HAP-1 (cell line): ENCODE results near the gene RAF1.

ENCODE experiments used
- DNase-seq, 2 experiments: peaks; one replicate each; pipeline ENCODE4 v3.0.0-alpha.2; 2016 to 2020; ENCODE audit warnings: low spot score in 2 of 2
- H3K27me3 ChIP-seq: fragments of 250-450 bp; sonication (Bioruptor Pico); 2 replicates; pipeline ENCODE4 v1.5.1; 2020; ENCODE audit warnings: low read depth, mild to moderate bottlenecking, moderate library complexity
- H3K36me3 ChIP-seq: fragments of 250-450 bp; sonication (Bioruptor Pico); replicated peaks from 2 replicates; pipeline ENCODE4 v1.5.1; 2020; ENCODE audit warnings: mild to moderate bottlenecking
- H3K4me1 ChIP-seq: fragments of 250-450 bp; sonication (Bioruptor Pico); 2 replicates; pipeline ENCODE4 v1.5.1; 2020; ENCODE audit warnings: mild to moderate bottlenecking
- H3K4me3 ChIP-seq: fragments of 250-450 bp; sonication (Bioruptor Pico); 2 replicates; pipeline ENCODE4 v1.5.1; 2020; ENCODE audit warnings: mild to moderate bottlenecking, moderate library complexity
- H3K9me3 ChIP-seq: fragments of 250-450 bp; sonication (Bioruptor Pico); 2 replicates; pipeline ENCODE4 v1.5.1; 2020; ENCODE audit warnings: mild to moderate bottlenecking, moderate library complexity
- in situ Hi-C: fragments of 300-500 bp; cut with MboI; formaldehyde crosslinking; loops from 3 replicates; pipeline ENCODE4 v1.14.3; 2020; ENCODE audit warnings: low sequenced_read_pairs, inconsistent platforms, mixed read lengths

RAF1 gene

GRCh38 chr3:12568747-12569146 lies 95.2 kb downstream of the RAF1 start:
- in situ Hi-C loops: no loop called here
- Histone ChIP-seq H3K4me3 (no peak overlapping the region), H3K9me3 (peaks cover 3% of the 10 kb centered on the region; the same call in 1 of the 2 replicates), H3K36me3 (peaks cover 37% of the 10 kb centered on the region), H3K4me1 (peaks cover 12% of the 10 kb centered on the region), H3K27me3 (no peaks in the 10 kb centered on the region)
- DNase-seq: no peak

DNA sequence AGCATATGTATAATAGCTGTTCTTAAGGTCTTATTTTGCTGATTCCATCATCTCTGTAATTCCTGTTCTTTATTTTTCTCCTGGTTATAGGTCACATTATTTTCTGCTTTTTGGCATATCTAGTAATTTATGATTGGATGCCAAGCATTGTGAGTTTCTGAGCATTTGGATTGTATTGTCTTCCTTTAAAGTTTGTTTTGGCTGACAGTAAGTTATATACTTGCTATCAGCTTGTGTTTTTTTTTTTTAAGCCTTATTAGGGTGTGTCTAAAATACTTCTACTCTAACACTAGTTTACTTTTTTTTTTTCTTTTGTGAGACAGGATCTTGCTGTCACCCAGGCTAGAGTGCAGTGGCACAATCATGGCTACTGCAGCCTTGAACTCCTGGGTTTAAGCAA lies 96.9 kb downstream of the RAF1 start:
- Histone ChIP-seq H3K4me3 (no peak overlapping the region), H3K4me1 (peaks cover 23% of the 10 kb centered on the region), H3K27me3 (no peaks in the 10 kb centered on the region), H3K9me3 (peaks cover 3% of the 10 kb centered on the region; the same call in 1 of the 2 replicates), H3K36me3 (peaks cover 20% of the 10 kb centered on the region)
- in situ Hi-C loops: no loop called here
- DNase-seq: no peak

DNA sequence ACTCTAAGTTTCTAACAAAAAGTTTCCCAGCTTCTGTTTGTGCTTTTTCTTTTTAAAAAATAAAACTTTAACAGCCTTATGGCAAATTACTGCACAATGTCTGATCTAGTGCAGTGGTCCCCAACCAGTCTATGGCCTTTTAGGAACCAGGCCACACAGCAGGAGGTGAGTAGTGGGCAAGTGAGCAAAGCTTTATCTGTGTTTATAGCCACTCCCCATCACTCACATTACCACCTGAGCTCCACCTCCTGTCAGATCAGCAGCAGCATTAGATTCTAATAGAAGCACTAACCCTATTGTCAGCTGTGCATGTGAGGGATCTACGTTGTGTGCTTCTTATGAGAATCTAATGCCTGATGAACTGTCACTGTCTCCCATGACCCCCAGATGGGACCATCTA lies 101.5 kb downstream of the RAF1 start:
- in situ Hi-C loops: no loop called here
- Histone ChIP-seq H3K4me1 (peaks cover 49% of the 10 kb centered on the region), H3K4me3 (no peak overlapping the region), H3K36me3 (peaks cover under 1% of the 10 kb centered on the region), H3K9me3 (peaks cover 3% of the 10 kb centered on the region; the same call in 1 of the 2 replicates), H3K27me3 (no peaks in the 10 kb centered on the region)
- no peak for DNase-seq

- Histone ChIP-seq H3K9me3 (no peaks in the 10 kb centered on the region; the same call in 1 of the 2 replicates), H3K36me3 (peaks cover 5% of the 10 kb centered on the region), H3K4me1 (peaks cover 51% of the 10 kb centered on the region), H3K4me3 (no peak overlapping the region), H3K27me3 (no peaks in the 10 kb centered on the region)
- peak in 1 of 2 experiments; percentile 30 for DNase-seq
- in situ Hi-C loops: no loop called here
Measured at GRCh38 chr3:12561397-12561796, 102.5 kb downstream of the RAF1 start.

- H3K4me1 ChIP-seq: peaks cover 54% of the 10 kb centered on the region
- in situ Hi-C loops: no loop called here
- no peaks in the 10 kb centered on the region for H3K9me3 ChIP-seq
- H3K4me3 ChIP-seq: no peak overlapping the region
- H3K27me3 ChIP-seq: no peaks in the 10 kb centered on the region
- H3K36me3 ChIP-seq: peaks cover 5% of the 10 kb centered on the region
- no peak for DNase-seq
Measured at GRCh38 chr3:12560505-12561190, 103.3 kb downstream of the RAF1 start.

GRCh38 chr3:12559520-12559919 lies 104.4 kb downstream of the RAF1 start:
- Histone ChIP-seq H3K36me3 (peaks cover 5% of the 10 kb centered on the region), H3K9me3 (no peaks in the 10 kb centered on the region), H3K27me3 (no peaks in the 10 kb centered on the region), H3K4me3 (no peak overlapping the region), H3K4me1 (peaks cover 47% of the 10 kb centered on the region)
- DNase-seq: no peak
- in situ Hi-C loops: no loop called here

DNA sequence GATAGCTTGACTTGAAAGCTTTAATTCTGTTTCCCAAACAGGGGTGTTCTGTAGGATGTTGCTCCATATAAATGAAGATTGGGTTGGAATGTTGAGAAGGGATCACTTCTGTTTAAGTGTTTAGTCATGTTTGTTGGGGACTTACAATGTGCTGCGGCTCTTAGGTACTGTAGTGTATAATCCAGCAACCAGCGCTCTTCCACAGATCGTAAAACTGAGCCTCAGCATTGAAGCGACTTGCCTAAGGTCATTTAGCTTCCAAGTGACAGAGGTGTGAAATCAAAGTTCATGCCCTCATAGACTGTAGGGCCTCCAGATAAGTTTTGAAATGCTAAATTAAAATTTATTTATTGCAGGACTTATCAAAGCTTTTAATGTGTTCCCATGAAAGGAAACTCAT lies 105.2 kb downstream of the RAF1 start:
- H3K4me3 ChIP-seq: peak overlapping the region; percentile 95

GRCh38 chr3:12557473-12558100 lies 106.3 kb downstream of the RAF1 start:
- Histone ChIP-seq H3K9me3 (no peaks in the 10 kb centered on the region), H3K36me3 (peaks cover 5% of the 10 kb centered on the region), H3K27me3 (no peaks in the 10 kb centered on the region), H3K4me1 (peaks cover 39% of the 10 kb centered on the region), H3K4me3 (peak overlapping the region; percentile 95)
- DNase-seq: peak in 1 of 2 experiments; percentile 20
- in situ Hi-C loops: no loop called here

More for the DNA sequence above, 105.2 kb downstream of the RAF1 start:
- in situ Hi-C loops: no loop called here
- peaks cover 42% of the 10 kb centered on the region for H3K4me1 ChIP-seq
- peaks cover 5% of the 10 kb centered on the region for H3K36me3 ChIP-seq
- DNase-seq: peak; percentile 45 to 58
- H3K9me3 ChIP-seq: no peaks in the 10 kb centered on the region
- no peaks in the 10 kb centered on the region for H3K27me3 ChIP-seq

DNA sequence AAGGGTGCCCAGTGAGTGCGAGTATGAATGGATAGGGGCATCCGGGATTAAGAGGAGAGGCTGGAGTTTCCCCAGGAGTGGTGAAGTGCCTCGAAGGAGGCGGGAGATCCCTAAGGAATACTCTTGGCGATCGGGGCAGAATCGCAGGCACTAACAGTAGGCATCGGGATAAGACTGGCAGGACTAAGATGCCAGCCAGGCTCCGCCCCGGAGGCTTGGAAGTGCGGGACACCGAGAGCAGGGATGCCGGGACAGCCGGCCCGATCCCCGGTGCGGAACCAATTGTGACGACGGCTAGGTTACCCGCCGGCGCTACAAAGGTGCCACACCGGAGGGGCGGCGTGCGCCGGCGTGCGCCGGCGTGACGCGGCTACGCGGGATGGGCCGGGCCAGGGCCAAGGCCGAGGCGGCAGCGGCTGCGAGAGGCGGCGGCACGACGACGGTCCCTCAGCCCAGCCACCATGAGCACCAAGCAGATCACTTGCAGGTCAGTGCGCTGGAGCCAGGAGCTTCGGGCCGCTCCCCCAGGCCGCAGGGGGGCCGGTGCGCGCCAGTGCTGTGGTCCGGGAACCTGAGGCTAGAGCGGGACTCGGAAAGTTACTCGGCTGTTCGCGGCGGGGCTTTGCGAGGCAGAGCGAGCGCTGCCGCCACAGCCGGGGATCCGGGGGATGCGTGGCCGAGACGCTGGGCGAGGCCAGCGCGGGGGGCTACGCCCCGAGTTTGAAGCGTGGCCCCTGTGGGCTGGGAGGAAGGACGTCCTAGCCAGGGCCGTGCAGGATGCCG lies 107.0 kb downstream of the RAF1 start, which contains the start of gene MKRN2:
TSS of gene MKRN2 (plus strand) at position 398 of the 783 bp plus-strand sequence. CDS start at position 462, 64 bp downstream.
- in situ Hi-C loops: no loop called here
- Histone ChIP-seq H3K4me3 (peak within 1 kb of the TSS; percentile 95), H3K4me1 (peaks cover 34% of the 10 kb centered on the region), H3K9me3 (no peaks in the 10 kb centered on the region), H3K27me3 (no peaks in the 10 kb centered on the region), H3K36me3 (peaks cover 5% of the 10 kb centered on the region)
- peak; percentile 77 to 90 for DNase-seq

DNA sequence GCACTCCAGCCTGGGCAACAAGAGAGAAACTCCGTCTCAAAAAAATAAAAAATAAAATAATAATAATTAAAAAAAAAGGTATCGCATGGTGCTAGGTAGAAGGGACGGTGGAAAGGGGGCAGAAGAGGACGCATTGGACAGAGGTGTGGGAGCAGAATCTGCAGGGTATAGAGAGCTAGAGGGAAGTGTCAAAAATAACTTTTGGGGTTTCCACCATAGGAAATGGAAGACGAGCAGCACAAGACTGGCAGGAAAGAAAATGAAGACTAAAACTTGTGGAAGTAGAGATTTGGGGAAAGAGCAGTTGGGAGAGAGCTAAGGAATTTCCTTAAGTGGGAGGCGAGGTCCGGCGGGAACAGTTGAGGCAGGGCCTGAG lies 107.6 kb downstream of the RAF1 start:
- Histone ChIP-seq H3K36me3 (peaks cover 5% of the 10 kb centered on the region), H3K9me3 (no peaks in the 10 kb centered on the region), H3K4me1 (peaks cover 29% of the 10 kb centered on the region), H3K27me3 (no peaks in the 10 kb centered on the region), H3K4me3 (peak overlapping the region; percentile 95)
- DNase-seq: no peak
- in situ Hi-C loops: no loop called here

DNA sequence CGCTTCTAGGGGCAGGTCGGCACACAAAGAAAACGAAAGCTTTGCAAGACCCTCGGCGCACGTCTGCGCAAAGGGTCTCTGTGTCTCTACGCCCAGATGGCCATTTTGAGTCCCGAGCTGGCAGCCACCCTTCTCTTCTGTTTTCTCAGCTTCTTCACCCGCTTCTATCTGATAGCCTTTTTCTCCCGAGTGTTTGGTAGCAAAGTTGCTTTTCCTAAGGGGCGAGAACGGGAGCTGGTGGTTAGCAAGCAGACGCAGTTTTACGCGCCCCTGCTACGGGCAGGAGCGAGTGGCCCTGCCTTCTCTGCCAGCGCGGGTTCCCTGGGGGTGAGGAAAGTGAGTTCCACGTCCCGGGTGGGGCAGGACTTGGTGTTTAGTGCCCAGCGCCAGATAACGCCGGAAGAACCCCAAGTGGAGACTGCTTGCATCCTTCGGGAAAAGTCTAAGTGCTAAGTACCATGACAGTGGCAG lies 110.0 kb downstream of the RAF1 start:
- peak; percentile 50 to 57 for DNase-seq
- H3K27me3 ChIP-seq: no peaks in the 10 kb centered on the region
- peaks cover 5% of the 10 kb centered on the region for H3K36me3 ChIP-seq
- in situ Hi-C loops: no loop called here
- peaks cover 16% of the 10 kb centered on the region for H3K4me1 ChIP-seq
- H3K4me3 ChIP-seq: peak overlapping the region; percentile 29
- H3K9me3 ChIP-seq: no peaks in the 10 kb centered on the region

DNA sequence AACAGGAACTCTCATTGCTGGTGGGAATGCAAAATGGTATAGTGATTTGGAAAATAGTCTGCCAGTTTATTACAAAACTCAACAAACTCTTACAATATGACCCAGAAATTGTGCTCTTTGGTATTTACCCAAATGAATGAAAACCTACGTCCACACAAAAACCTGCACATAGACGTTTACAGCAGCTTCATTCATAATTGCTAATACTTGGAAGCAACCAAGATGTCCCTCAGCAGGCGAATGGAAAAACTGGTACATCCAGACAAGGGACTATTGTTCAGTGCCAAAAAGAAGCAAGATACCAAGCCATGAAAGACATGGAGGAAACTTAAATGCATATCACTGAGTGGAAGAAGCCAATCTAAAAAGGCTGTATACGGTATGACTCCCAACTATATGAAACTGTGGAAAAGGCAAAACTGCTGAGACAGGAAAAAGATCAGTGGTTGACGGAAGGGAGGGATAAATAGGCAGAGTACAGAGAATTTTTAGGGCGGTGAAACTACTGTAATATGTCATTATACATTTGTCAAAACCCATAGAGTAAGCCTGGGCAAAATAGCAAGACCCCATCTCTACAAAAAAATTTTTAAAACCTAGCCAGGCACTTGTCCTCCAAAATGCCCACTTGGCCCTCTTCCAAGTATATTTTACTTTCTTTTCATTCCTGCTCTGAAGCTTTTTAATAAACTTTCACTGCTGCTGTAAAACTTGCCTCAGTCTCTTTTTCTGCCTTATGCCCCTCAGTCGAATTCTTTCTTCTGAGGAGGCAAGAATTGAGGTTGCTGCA lies 113.8 kb downstream of the RAF1 start:
- no peaks in the 10 kb centered on the region for H3K36me3 ChIP-seq
- in situ Hi-C loops: no loop called here
- no peak for DNase-seq
- H3K4me3 ChIP-seq: no peak overlapping the region
- no peaks in the 10 kb centered on the region for H3K27me3 ChIP-seq
- H3K9me3 ChIP-seq: no peaks in the 10 kb centered on the region
- peaks cover 4% of the 10 kb centered on the region; the same call in 1 of the 2 replicates for H3K4me1 ChIP-seq

GRCh38 chr3:12545473-12545791 lies 118.5 kb downstream of the RAF1 start, which contains the start of gene MKRN2OS:
Gene MKRN2OS (minus strand): TSS chr3:12545499. CDS start chr3:12545464, 35 bp downstream.
- in situ Hi-C loops: no loop called here
- no peak for DNase-seq
- H3K9me3 ChIP-seq: no peaks in the 10 kb centered on the region
- no peaks in the 10 kb centered on the region for H3K4me1 ChIP-seq
- H3K27me3 ChIP-seq: no peaks in the 10 kb centered on the region
- no peaks in the 10 kb centered on the region for H3K36me3 ChIP-seq
- H3K4me3 ChIP-seq: no peak within 1 kb of the TSS
